ENCODE data around the gene MYEOV. TPM values are rescaled to one million over a fixed set of nuclear protein-coding genes. Genes with fewer than 3 reads are reported as not detected.

MYEOV gene
- total and polyA plus RNA-seq, 4 experiments from 2014 or later, result not detected

DNA sequence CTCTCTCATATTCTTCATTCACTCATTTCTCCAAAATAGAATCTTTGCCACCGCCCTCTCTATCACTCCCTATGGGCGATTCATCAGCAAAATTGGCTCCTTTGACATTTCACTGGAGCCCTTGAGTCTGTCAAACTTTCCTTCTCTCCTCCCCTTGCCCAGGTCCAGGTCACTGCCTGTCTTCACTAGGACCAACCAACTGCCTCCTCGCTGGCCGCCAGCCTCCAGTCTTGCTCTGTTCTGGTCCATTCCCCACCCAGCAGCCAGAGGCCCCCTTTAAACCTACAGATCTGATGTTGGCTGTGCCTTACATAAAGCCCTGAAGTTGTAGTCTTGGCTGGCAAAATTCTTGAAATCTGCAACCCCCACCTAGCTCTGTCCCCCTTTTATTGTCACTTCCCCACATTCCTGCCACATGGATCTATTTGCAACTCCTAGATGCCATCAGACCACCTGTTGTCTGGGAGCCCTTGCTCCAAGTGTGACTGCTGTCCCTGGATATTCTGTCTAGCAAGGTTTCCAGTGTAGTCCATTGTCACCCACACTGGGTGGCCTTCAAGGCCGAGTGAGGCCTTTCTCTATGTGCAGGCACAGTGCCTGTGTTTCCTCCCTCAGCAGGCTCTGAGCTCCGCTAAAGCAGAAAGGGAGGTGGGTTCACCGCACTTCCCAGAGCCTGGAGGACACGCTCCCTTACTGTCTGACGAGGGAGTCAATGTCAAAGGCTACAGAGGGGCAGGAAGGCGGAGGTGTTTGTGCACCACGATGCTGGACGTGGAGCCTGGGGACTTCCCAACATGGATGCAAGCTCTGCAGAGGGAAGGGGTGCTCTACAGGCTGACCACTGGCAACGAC lies 25.5 kb downstream of the MYEOV start:
- Mint-ChIP-seq H3K9me3 (peaks cover 0 to 3% (median 0%) of the 10 kb centered on the region in 8 donors), H3K4me1 (peaks cover 7 to 13% (median 8%) of the 10 kb centered on the region in 4 donors), H3K4me3 (peak overlapping the region in 1 of 8 donors; percentile 55), H3K36me3 (no peaks in the 10 kb centered on the region), H3K27ac (peak overlapping the region in 2 of 7 donors; percentile 17 to 65), H3K27me3 (no peaks in the 10 kb centered on the region)
- peaks cover 4% of the 10 kb centered on the region for H3K4me1 ChIP-seq (ENCODE audit: insufficient read depth, low read length)
- intact Hi-C loops (cut with micrococcal nuclease), result no loop called here
- no peaks in the 10 kb centered on the region for H3K9me3 ChIP-seq (ENCODE audit: control insufficient read depth in 1 of 2, low read length in 2 of 2)
- no peaks in the 10 kb centered on the region for H3K36me3 ChIP-seq (ENCODE audit: insufficient read depth, low read length)
- H3K4me3 ChIP-seq (ENCODE audit: low read length in 2 of 2), result no peak overlapping the region
- ChIA-PET CTCF (ENCODE audit: partially characterized antibody) (interaction anchor here (0.8 kb wide), 1 partner anchor 14 kb away, joined by 3 read pairs; no protein-coding TSS in a partner anchor), POLR2A (ENCODE audit: partially characterized antibody) (no interaction called here)
- no peak for DNase-seq
- H3K27me3 ChIP-seq (ENCODE audit: insufficient read depth, low read length), result no peaks in the 10 kb centered on the region
- H3K27ac ChIP-seq (ENCODE audit: low read depth, low read length), result no peak overlapping the region

DNA sequence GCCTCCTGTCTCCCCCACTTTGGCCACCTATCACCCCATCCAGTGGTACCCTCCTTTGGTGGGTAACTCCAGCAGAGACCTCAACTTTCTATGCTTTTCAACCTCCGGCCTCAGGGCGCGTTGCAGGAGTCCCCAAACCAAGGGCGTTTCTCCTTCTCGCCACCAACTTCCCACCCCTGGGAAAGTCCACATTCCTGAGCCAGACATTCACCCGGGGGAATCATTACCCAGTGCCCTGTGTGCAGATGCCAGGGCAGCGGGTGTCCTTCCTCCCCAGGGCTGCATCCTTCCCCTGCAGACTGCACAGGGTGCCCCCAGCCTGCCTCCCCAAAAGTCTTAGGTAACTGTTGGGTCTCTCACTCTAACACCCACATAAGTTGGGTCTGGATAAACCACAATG lies 26.4 kb downstream of the MYEOV start:
- CTCF ChIA-PET (ENCODE audit: partially characterized antibody), result no interaction called here
- peaks cover 0 to 3% (median 0%) of the 10 kb centered on the region in 8 donors for H3K9me3 Mint-ChIP-seq
- intact Hi-C loops (cut with micrococcal nuclease), result no loop called here
- H3K36me3 ChIP-seq (ENCODE audit: insufficient read depth, low read length), result no peaks in the 10 kb centered on the region
- no peak overlapping the region for H3K27ac Mint-ChIP-seq
- peaks cover 7 to 13% (median 8%) of the 10 kb centered on the region in 4 donors for H3K4me1 Mint-ChIP-seq
- no peak overlapping the region for H3K4me3 ChIP-seq (ENCODE audit: low read length in 2 of 2)
- H3K27me3 ChIP-seq (ENCODE audit: insufficient read depth, low read length), result no peaks in the 10 kb centered on the region
- H3K4me3 Mint-ChIP-seq, result no peak overlapping the region
- peaks cover 4% of the 10 kb centered on the region for H3K4me1 ChIP-seq (ENCODE audit: insufficient read depth, low read length)
- H3K36me3 Mint-ChIP-seq, result no peaks in the 10 kb centered on the region
- H3K27me3 Mint-ChIP-seq, result no peaks in the 10 kb centered on the region
- POLR2A ChIA-PET (ENCODE audit: partially characterized antibody), result no interaction called here
- no peak overlapping the region for H3K27ac ChIP-seq (ENCODE audit: low read depth, low read length)
- no peak for DNase-seq
- no peaks in the 10 kb centered on the region for H3K9me3 ChIP-seq (ENCODE audit: control insufficient read depth in 1 of 2, low read length in 2 of 2)

DNA sequence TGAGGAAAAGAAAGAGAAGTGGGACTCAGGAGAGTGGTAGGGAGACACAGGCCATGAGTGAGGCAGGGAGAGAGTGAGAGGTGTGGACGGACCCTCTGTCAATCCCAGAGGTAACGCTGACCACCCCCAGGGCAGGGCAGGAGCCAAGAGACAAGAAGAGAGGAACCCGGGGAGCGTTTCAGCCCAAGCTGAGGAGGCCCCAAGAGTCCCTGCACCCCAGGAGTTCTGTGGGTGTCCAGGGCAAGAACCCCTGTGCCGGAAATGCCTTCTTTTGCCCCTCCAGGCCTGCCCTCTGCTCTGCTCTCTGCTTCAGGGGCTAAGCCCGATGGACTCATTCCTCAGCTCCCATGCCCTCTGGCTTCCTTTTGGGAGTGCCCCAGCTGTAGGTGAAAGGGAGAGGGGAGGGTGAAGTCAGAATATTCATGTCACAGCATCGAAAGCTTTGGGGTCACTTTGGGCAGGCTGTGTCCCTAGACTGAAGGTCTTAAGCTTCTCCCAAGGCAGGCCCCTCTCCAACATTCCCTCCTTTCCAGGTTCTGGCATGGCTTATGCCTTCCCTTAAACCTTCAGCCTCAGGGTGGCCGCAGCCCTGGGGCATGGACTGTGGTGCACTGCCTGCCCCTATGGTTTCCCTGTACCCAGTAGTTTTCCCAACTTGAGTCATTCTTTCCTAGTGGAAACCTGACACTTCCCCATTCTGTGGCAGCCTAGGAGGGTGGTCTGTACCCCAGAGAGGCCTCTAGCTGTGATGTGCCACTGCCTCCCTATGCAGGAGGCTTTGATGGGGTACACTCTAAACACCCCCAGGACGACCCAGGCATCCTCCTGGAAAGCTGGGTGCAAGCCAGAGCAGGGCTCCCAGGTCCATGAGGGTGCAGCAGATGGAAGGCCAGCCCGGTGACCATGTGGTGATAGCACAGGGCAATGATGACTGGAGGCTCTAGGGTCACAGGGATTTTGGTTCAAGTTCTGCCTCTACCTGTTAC lies 27.1 kb downstream of the MYEOV start:
- no peak for DNase-seq
- Mint-ChIP-seq H3K4me1 (peaks cover 7 to 13% (median 8%) of the 10 kb centered on the region in 4 donors), H3K9me3 (peaks cover 0 to 3% (median 0%) of the 10 kb centered on the region in 8 donors), H3K27me3 (no peaks in the 10 kb centered on the region), H3K27ac (no peak overlapping the region), H3K4me3 (no peak overlapping the region), H3K36me3 (no peaks in the 10 kb centered on the region)
- Histone ChIP-seq H3K27me3 (ENCODE audit: insufficient read depth, low read length) (no peaks in the 10 kb centered on the region), H3K4me3 (ENCODE audit: low read length in 2 of 2) (no peak overlapping the region), H3K4me1 (ENCODE audit: insufficient read depth, low read length) (peaks cover 4% of the 10 kb centered on the region), H3K36me3 (ENCODE audit: insufficient read depth, low read length) (no peaks in the 10 kb centered on the region), H3K27ac (ENCODE audit: low read depth, low read length) (no peak overlapping the region), H3K9me3 (ENCODE audit: control insufficient read depth in 1 of 2, low read length in 2 of 2) (no peaks in the 10 kb centered on the region)
- intact Hi-C loops (cut with micrococcal nuclease), result no loop called here
- ChIA-PET POLR2A (ENCODE audit: partially characterized antibody) (no interaction called here), CTCF (ENCODE audit: partially characterized antibody) (interaction anchor here (0.7 kb wide), 1 partner anchor 9 kb away, joined by 3 read pairs; no protein-coding TSS in a partner anchor)

DNA sequence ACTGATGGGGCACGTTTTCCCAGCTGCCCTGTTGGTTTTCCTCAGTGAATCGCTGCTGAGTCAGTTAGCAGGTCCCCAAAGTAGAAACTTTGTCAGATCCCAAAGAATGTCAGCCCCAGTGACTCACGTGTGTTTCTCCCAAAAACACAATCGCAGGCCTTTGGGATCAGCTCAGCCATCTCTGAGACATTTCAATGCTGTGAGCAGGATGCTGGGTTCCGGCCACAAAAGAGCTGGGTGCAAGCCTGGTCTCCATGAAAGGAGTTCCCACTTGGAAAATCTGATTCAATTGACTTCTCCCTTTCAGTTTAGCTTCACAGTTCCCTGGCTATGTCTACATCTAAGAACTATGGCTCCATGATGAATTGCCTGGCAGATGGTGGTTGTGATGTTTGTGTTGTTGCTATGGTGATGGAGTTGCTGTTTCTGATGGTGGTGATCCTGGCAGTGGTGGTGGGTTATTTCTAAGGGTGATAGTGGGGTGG lies 28.0 kb downstream of the MYEOV start:
- peaks cover 0 to 3% (median 0%) of the 10 kb centered on the region in 8 donors for H3K9me3 Mint-ChIP-seq
- POLR2A ChIA-PET (ENCODE audit: partially characterized antibody), result no interaction called here
- no peak overlapping the region for H3K4me3 Mint-ChIP-seq

DNA sequence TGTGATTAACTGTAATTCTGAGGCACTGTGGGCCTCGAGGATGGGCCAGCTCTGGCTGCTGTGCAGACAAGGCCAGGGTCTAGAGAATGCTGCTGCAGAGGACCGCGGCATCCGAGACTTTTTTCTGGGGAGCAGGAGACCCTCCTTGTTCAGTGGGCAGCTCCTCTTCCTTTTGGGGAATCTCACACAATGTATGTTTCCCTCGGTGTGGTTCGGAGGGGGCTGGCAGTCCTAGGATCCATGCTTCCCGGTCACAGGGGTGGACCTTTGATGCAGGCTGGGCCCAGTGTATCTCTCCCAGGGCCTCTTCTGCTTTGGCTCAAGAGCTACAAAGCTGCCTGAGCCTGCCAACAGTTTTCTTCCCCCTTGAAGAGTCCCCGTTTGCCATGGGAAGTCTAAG lies 31.5 kb downstream of the MYEOV start:
- intact Hi-C loops (cut with micrococcal nuclease), result no loop called here
- Mint-ChIP-seq H3K27me3 (no peaks in the 10 kb centered on the region), H3K4me1 (no peaks in the 10 kb centered on the region), H3K4me3 (no peak overlapping the region), H3K36me3 (no peaks in the 10 kb centered on the region), H3K9me3 (no peaks in the 10 kb centered on the region), H3K27ac (peak overlapping the region in 1 of 7 donors; percentile 43)
- DNase-seq, result no peak
- no peaks in the 10 kb centered on the region for H3K27me3 ChIP-seq (ENCODE audit: insufficient read depth, low read length)
- POLR2A ChIA-PET (ENCODE audit: partially characterized antibody), result no interaction called here
- H3K27ac ChIP-seq (ENCODE audit: low read depth, low read length), result no peak overlapping the region
- H3K4me1 ChIP-seq (ENCODE audit: insufficient read depth, low read length), result no peaks in the 10 kb centered on the region
- H3K36me3 ChIP-seq (ENCODE audit: insufficient read depth, low read length), result no peaks in the 10 kb centered on the region
- CTCF ChIA-PET (ENCODE audit: partially characterized antibody), result no interaction called here
- H3K9me3 ChIP-seq (ENCODE audit: control insufficient read depth in 1 of 2, low read length in 2 of 2), result no peaks in the 10 kb centered on the region
- no peak overlapping the region for H3K4me3 ChIP-seq (ENCODE audit: low read length in 2 of 2)

More for the DNA sequence above, 28.0 kb downstream of the MYEOV start:
- Mint-ChIP-seq H3K27me3 (no peaks in the 10 kb centered on the region), H3K27ac (no peak overlapping the region), H3K4me1 (peaks cover 7 to 13% (median 8%) of the 10 kb centered on the region in 4 donors), H3K36me3 (no peaks in the 10 kb centered on the region)
- H3K4me1 ChIP-seq (ENCODE audit: insufficient read depth, low read length), result peaks cover 4% of the 10 kb centered on the region
- CTCF ChIA-PET (ENCODE audit: partially characterized antibody), result no interaction called here
- no peaks in the 10 kb centered on the region for H3K9me3 ChIP-seq (ENCODE audit: control insufficient read depth in 1 of 2, low read length in 2 of 2)
- H3K27ac ChIP-seq (ENCODE audit: low read depth, low read length), result no peak overlapping the region
- intact Hi-C loops (cut with micrococcal nuclease), result no loop called here
- H3K4me3 ChIP-seq (ENCODE audit: low read length in 2 of 2), result no peak overlapping the region
- no peak for DNase-seq
- no peaks in the 10 kb centered on the region for H3K27me3 ChIP-seq (ENCODE audit: insufficient read depth, low read length)
- H3K36me3 ChIP-seq (ENCODE audit: insufficient read depth, low read length), result no peaks in the 10 kb centered on the region

DNA sequence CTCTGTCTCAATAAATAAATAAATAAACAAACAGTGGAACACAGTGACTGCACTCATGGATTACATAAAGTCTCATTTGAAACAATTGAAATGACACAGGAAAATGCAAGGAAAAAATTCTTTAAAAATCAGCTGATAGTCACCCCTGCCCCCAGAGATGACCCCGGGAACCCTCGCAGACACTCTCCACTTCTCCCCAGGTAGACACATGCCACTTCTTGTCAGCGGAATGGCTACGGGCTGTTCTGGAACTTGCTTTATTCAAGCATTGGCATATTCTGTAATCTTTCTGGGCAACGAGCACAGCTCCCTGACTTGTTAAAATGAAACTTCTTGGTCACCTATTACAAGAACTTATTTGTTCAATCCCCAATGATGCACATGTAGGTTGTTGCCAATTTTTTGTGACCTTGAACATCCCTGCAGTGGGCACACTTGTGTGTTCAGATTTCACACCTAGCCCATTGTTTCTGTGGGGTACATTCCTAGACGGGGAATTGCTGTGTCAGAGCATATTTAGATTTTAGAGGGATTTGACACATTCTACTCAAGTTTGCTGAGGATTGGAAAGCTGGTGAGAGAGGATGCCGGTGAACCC lies 32.8 kb downstream of the MYEOV start:
- Histone ChIP-seq H3K27me3 (ENCODE audit: insufficient read depth, low read length) (no peaks in the 10 kb centered on the region), H3K36me3 (ENCODE audit: insufficient read depth, low read length) (no peaks in the 10 kb centered on the region), H3K4me1 (ENCODE audit: insufficient read depth, low read length) (no peaks in the 10 kb centered on the region), H3K4me3 (ENCODE audit: low read length in 2 of 2) (no peak overlapping the region), H3K27ac (ENCODE audit: low read depth, low read length) (no peak overlapping the region), H3K9me3 (ENCODE audit: control insufficient read depth in 1 of 2, low read length in 2 of 2) (no peaks in the 10 kb centered on the region)
- DNase-seq, result no peak
- POLR2A ChIA-PET (ENCODE audit: partially characterized antibody), result interaction anchor here (1.3 kb wide), 1 partner anchor 14 kb away, joined by 4 read pairs; no protein-coding TSS in a partner anchor
- intact Hi-C loops (cut with micrococcal nuclease), result no loop called here
- CTCF ChIA-PET (ENCODE audit: partially characterized antibody), result no interaction called here
- H3K4me1 Mint-ChIP-seq, result no peaks in the 10 kb centered on the region
- peaks cover 0 to 10% (median under 1%) of the 10 kb centered on the region in 8 donors for H3K9me3 Mint-ChIP-seq
- no peak overlapping the region for H3K27ac Mint-ChIP-seq
- no peak overlapping the region for H3K4me3 Mint-ChIP-seq
- H3K36me3 Mint-ChIP-seq, result no peaks in the 10 kb centered on the region
- H3K27me3 Mint-ChIP-seq, result no peaks in the 10 kb centered on the region
